WTC11 (cell line): ENCODE measurements around the gene SELENOH. TPM values are rescaled to one million over a fixed set of nuclear protein-coding genes. Genes with fewer than 3 reads are reported as not detected.

Source experiments
- ATAC-seq: fragments of 200-7000 bp; cut with Tn5 transposase; 2 replicates; pipeline ENCODE4 v1.10.0; 2021; ENCODE audit warnings: mild to moderate bottlenecking, moderate library complexity
- CTCF ChIA-PET: fragments of 300-600 bp; sonication (Branson Sonifier 250); formaldehyde crosslinking; loops from one replicate; lab custom pipeline; 2021; ENCODE audit warnings: antibody characterized with exemption; lab: Charles Lee
- POLR2A ChIA-PET: fragments of 350-600 bp; sonication (Branson Sonifier 250); formaldehyde crosslinking; loops from one replicate; lab custom pipeline; 2021; ENCODE audit warnings: antibody characterized with exemption; lab: Charles Lee
- DNase-seq: peaks from one replicate; pipeline ENCODE4 v3.0.0; 2021; ENCODE audit warnings: low spot score
- H3K27ac Mint-ChIP-seq: 2 replicates; pipeline ENCODE4 v1.8.0; 2021; ENCODE audit warnings: mixed read lengths
- H3K27me3 Mint-ChIP-seq: 2 replicates; pipeline ENCODE4 v1.8.0; 2021; ENCODE audit warnings: low read depth, mild to moderate bottlenecking, moderate library complexity, mixed read lengths
- H3K36me3 Mint-ChIP-seq: 2 replicates; pipeline ENCODE4 v1.8.0; 2021; ENCODE audit warnings: mixed read lengths
- H3K4me1 Mint-ChIP-seq: 2 replicates; pipeline ENCODE4 v1.8.0; 2022; ENCODE audit warnings: mixed read lengths
- H3K4me3 Mint-ChIP-seq: 2 replicates; pipeline ENCODE4 v1.8.0; 2021; ENCODE audit warnings: mild to moderate bottlenecking, moderate library complexity, mixed read lengths
- H3K9me3 Mint-ChIP-seq: 2 replicates; pipeline ENCODE4 v1.8.0; 2021; ENCODE audit warnings: mixed read lengths
- AFF4 ChIP-seq: sonication (generic); formaldehyde crosslinking; IDR thresholded peaks from 2 replicates; pipeline ENCODE4 v1.8.1; 2023; ENCODE audit warnings: mild to moderate bottlenecking, missing genetic modification reagents, borderline replicate concordance
- ARID4B ChIP-seq: sonication (generic); formaldehyde crosslinking; IDR thresholded peaks from 2 replicates; pipeline ENCODE4 v1.8.0; 2023; ENCODE audit warnings: missing genetic modification reagents, mild to moderate bottlenecking, borderline replicate concordance
- ATF6 ChIP-seq: sonication (generic); formaldehyde crosslinking; IDR thresholded peaks from 2 replicates; pipeline ENCODE4 v1.8.1; 2023; ENCODE audit warnings: mild to moderate bottlenecking, missing genetic modification reagents
- CTCF ChIP-seq: fragments of 200-600 bp; IDR thresholded peaks from 2 replicates; pipeline ENCODE4 v1.8.0; 2022; ENCODE audit warnings: antibody characterized with exemption
- E2F1 ChIP-seq: sonication (generic); formaldehyde crosslinking; IDR thresholded peaks from 2 replicates; pipeline ENCODE4 v1.8.0; 2022; ENCODE audit warnings: mild to moderate bottlenecking, missing genetic modification reagents
- ESRRA ChIP-seq: sonication (generic); formaldehyde crosslinking; IDR thresholded peaks from 2 replicates; pipeline ENCODE4 v1.8.1; 2022; ENCODE audit warnings: mild to moderate bottlenecking, missing genetic modification reagents, borderline replicate concordance
- ETV6 ChIP-seq: sonication (generic); formaldehyde crosslinking; IDR thresholded peaks from 2 replicates; pipeline ENCODE4 v1.8.1; 2022; ENCODE audit warnings: mild to moderate bottlenecking, missing genetic modification reagents
- FOXP4 ChIP-seq: sonication (generic); formaldehyde crosslinking; IDR thresholded peaks from 2 replicates; pipeline ENCODE4 v1.8.0; 2022; ENCODE audit warnings: mild to moderate bottlenecking, missing genetic modification reagents
- MYBL2 ChIP-seq: sonication (generic); formaldehyde crosslinking; IDR thresholded peaks from 2 replicates; pipeline ENCODE4 v1.8.1; 2023; ENCODE audit warnings: mild to moderate bottlenecking, moderate library complexity, missing genetic modification reagents
- NFYB ChIP-seq: sonication (generic); formaldehyde crosslinking; conservative IDR thresholded peaks from 2 replicates; pipeline ENCODE4 v1.8.0; 2022; ENCODE audit warnings: low read depth, missing genetic modification reagents
- RELA ChIP-seq: sonication (generic); formaldehyde crosslinking; IDR thresholded peaks from 2 replicates; pipeline ENCODE4 v1.8.1; 2022; ENCODE audit warnings: missing genetic modification reagents, mild to moderate bottlenecking, borderline replicate concordance
- SMAD3 ChIP-seq: sonication (generic); formaldehyde crosslinking; IDR thresholded peaks from 2 replicates; pipeline ENCODE4 v1.8.0; 2022; ENCODE audit warnings: missing genetic modification reagents, mild to moderate bottlenecking, borderline replicate concordance
- SMAD4 ChIP-seq: sonication (generic); formaldehyde crosslinking; IDR thresholded peaks from 2 replicates; pipeline ENCODE4 v1.8.0; 2022; ENCODE audit warnings: mild to moderate bottlenecking, missing genetic modification reagents
- ZNF416 ChIP-seq: fragments of 250-450 bp; sonication (Bioruptor Pico); IDR thresholded peaks from 2 replicates; pipeline ENCODE4 v1.9.0; 2021; ENCODE audit warnings: mild to moderate bottlenecking, inconsistent platforms
- ZNF423 ChIP-seq: fragments of 250-450 bp; sonication (Bioruptor Pico); IDR thresholded peaks from 2 replicates; pipeline ENCODE4 v2.1.2; 2022; ENCODE audit warnings: mild to moderate bottlenecking, moderate library complexity
- ZNF532 ChIP-seq: fragments of 250-450 bp; sonication (Bioruptor Pico); IDR thresholded peaks from 2 replicates; pipeline ENCODE4 v1.9.0; 2021; ENCODE audit warnings: mild to moderate bottlenecking, borderline replicate concordance
- ZNF671 ChIP-seq: fragments of 250-450 bp; sonication (Bioruptor Pico); IDR thresholded peaks from 2 replicates; pipeline ENCODE4 v1.8.0; 2021; ENCODE audit warnings: mild to moderate bottlenecking
- total RNA-seq: library from RNA; stranded (reverse); gene quantifications from 3 replicates; pipeline ENCODE4 v1.2.3, GENCODE V29; 2021

Gene SELENOH
- total RNA-seq, 1 experiment from 2014 or later = 251 TPM

- TF ChIP-seq ZNF671 (CRISPR knock-in tag) = no peak
- no peak for TF ChIP-seq ZNF416
- no peak for TF ChIP-seq E2F1
- TF ChIP-seq ATF6 (CRISPR knock-in tag) = no peak
- TF ChIP-seq SMAD3 (CRISPR knock-in tag) = no peak
- no peak for TF ChIP-seq FOXP4 (CRISPR knock-in tag)
- TF ChIP-seq MYBL2 (CRISPR knock-in tag) = no peak
- TF ChIP-seq SMAD4 (CRISPR knock-in tag) = no peak
- no peak for TF ChIP-seq ETV6 (CRISPR knock-in tag)
- TF ChIP-seq AFF4 (CRISPR knock-in tag) = no peak
- no peak for TF ChIP-seq CTCF
- no peak for TF ChIP-seq ZNF532 (CRISPR knock-in tag)
- TF ChIP-seq ZNF423 (CRISPR knock-in tag) = no peak
- no peak for TF ChIP-seq ARID4B
- no peak for TF ChIP-seq ESRRA (CRISPR knock-in tag)
- no peak for TF ChIP-seq NFYB
- TF ChIP-seq RELA (CRISPR knock-in tag) = no peak
- TF ChIP-seq, all 79 proteins: peak for 0
- no peak for DNase-seq
- H3K36me3 Mint-ChIP-seq = no peaks in the 10 kb centered on the region
Measured at GRCh38 chr11:57777969-57778317, 36.7 kb downstream of the SELENOH start.

More at GRCh38 chr11:57777969-57778317, 36.7 kb downstream of the SELENOH start:
- peak overlapping the region; percentile 99 for H3K27ac Mint-ChIP-seq
- CTCF ChIA-PET = interaction anchor here (1.0 to 4.7 kb wide), 6 partner anchors 12 to 283 kb away, joined by 3 to 61 read pairs (median 18); partner anchors contain the start of genes BTBD18 and CTNND1
- no peaks in the 10 kb centered on the region for H3K9me3 Mint-ChIP-seq
- ATAC-seq = no peak
- H3K4me1 Mint-ChIP-seq = peaks cover 91% of the 10 kb centered on the region
- H3K4me3 Mint-ChIP-seq = peak overlapping the region; percentile 51
- POLR2A ChIA-PET = interaction anchor here (0.5 to 9.0 kb wide), 11 partner anchors 9 to 305 kb away, joined by 3 to 188 read pairs (median 6); partner anchors contain the start of genes BTBD18, CTNND1 and SELENOH
- H3K27me3 Mint-ChIP-seq = no peaks in the 10 kb centered on the region
